Left renal cortex interstitium (tissue), 4 donors: ENCODE measurements around the gene SEMA3G. TPM values are rescaled to one million over a fixed set of nuclear protein-coding genes. Genes with fewer than 3 reads are reported as not detected.

Experiments used
- DNase-seq, 4 donors: peaks; one replicate each; pipeline ENCODE4 v3.0.0-alpha.2; 2013; ENCODE audit warnings: low read depth in 4 of 4, low spot score in 2 of 4, missing footprints in 1 of 4
- polyA plus RNA-seq, 4 donors: library from polyadenylated mRNA; unstranded; fragments of 120-200 nt; gene quantifications; one replicate each; pipeline ENCODE4 v1.2.1, GENCODE V29; 2013; ENCODE audit not compliant: insufficient read length in 4 of 4

Gene SEMA3G
- polyA plus RNA-seq, 4 donors: 28.5 to 35.3 (median 30.1) TPM

GRCh38 chr3:52398670-52399081 lies 46.2 kb downstream of the SEMA3G start:
- no peak for DNase-seq

DNA sequence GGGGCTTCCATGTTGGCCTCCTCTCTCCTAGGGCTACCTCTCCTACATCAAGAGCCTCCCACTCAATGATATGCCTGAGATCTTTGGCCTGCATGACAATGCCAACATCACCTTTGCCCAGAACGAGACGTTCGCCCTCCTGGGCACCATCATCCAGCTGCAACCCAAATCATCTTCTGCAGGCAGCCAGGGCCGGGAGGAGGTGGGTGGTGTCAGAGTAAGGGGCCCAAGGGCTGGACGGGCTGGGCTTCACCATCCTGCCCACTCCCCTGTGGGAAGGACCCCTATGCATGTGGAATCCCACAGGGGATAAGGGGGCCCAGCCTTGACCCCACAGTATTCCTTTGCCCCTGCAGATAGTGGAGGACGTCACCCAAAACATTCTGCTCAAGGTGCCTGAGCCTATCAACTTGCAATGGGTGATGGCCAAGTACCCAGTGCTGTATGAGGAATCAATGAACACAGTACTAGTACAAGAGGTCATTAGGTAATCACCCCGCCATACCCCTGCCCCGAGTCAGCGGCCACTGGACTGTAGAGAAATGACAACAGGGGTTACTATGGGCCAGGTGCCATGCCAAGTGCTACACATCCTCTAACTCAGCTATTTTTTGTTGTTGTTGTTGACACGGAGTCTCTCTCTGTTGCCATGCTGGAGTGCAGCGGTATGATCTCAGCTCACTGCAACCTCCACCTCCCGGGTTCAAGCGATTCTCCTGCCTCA lies 47.1 kb downstream of the SEMA3G start:
- no peak for DNase-seq

- no peak for DNase-seq
These were observed 47.9 kb downstream of the SEMA3G start for GRCh38 chr3:52396907-52397591.

GRCh38 chr3:52396011-52396906 lies 48.6 kb downstream of the SEMA3G start:
- no peak for DNase-seq

DNA sequence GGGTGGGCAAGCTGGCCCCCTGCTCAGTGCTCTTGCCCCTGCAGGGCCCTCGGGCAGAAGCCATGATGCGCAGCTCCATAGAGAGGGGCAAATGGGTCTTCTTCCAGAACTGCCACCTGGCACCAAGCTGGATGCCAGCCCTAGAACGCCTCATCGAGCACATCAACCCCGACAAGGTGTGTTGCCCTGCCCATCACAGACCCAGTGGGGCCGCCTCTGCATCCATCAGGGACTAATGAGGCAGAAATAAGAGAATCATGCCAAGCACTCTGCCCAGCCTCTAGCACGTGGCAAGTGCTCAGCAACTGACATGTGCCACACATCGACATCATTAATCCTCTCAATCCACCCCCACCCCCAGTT lies 49.4 kb downstream of the SEMA3G start:
- no peak for DNase-seq

DNA sequence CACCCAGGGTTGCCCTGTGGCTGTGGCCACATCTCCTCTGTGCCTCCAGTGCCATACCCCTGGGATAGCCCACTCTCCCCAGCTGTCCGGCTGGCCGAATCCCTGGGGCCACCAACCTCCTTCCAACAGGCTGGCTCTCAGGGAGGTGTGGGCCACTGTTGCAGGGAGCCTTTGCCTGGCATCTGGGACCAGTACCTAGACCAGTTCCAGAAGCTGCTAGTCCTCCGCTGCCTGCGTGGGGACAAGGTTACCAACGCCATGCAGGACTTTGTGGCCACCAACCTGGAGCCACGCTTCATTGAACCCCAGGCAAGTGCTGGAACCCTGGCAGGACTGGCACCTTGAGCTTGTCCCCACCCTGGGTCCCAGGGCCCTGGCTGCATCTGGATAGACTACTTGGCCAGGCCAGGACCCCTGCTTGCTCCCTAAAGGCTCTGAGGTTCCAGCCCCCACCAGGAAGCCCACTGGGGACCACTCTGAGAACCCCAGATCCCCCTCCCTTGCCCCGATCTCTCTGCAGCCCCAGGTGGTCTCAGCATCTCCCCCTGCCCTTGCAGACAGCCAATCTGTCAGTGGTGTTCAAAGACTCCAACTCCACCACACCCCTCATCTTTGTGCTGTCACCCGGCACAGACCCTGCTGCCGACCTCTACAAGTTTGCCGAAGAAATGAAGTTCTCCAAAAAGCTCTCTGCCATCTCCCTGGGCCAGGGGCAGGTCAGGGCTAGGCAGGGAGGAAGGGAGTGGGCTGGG lies 50.0 kb downstream of the SEMA3G start:
- no peak for DNase-seq

DNA sequence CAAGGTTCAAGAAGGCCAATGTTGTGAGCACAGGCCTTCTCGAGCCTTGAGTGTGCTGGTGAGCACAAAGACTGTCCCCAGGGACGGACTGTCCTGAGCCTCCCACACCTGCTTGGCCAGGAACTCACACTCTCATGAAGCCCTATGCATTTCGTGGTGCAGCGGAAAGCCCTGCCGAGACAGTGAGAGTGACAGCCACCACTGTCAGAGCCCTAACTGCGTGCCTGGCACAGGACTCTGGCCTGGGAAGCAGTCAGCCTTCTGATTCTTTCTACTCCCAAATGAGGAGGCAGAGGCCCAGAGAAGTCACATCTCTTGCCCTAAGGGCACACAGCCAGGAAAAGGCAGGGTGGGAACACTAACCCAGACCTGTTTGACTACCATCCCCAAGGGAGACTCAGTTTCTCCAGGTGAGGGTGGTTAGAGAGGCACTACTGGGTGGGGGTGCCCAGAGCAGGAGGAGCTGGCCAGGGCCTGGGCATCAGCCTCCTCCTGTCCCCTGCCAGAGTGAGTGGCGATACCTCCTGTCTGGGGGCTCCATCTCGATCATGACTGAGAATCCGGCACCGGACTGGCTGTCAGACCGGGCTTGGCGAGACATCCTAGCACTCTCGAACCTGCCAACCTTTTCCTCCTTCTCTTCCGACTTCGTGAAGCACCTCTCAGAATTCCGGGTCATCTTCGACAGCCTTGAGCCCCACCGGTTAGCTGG lies 50.8 kb downstream of the SEMA3G start:
- DNase-seq: no peak

GRCh38 chr3:52393131-52393807 lies 51.6 kb downstream of the SEMA3G start:
- no peak for DNase-seq

- DNase-seq: no peak
These were observed 52.5 kb downstream of the SEMA3G start for GRCh38 chr3:52392216-52392930.

- DNase-seq: no peak
These were observed 53.8 kb downstream of the SEMA3G start for GRCh38 chr3:52391096-52391495.

DNA sequence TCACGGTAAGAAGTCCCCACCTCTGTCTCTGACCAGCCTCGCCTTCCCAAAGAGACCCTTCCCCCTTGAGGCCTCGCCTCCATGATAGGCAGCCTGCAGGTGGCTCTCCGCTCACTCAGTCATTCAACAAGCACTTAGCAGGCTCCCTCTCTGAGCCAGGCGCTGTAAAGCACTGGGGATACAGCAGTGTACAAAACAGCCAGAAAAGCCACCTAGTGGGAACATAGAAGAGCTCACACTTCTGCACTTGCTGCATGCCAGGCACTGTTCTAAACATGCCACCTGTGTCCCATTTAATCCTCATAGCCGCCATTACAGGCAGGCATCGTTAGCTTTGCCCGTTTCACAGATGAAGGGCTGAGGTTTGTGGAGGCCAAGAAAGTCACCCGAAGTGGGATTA lies 56.0 kb downstream of the SEMA3G start:
- no peak for DNase-seq

- no peak for DNase-seq
These were observed 56.5 kb downstream of the SEMA3G start for GRCh38 chr3:52388348-52388821.

- DNase-seq: no peak
These were observed 57.4 kb downstream of the SEMA3G start for GRCh38 chr3:52387481-52387880.

- peak in 1 of 4 donors; percentile 31 for DNase-seq
These were observed 59.7 kb downstream of the SEMA3G start for GRCh38 chr3:52385157-52385556.

GRCh38 chr3:52384019-52384761 lies 60.7 kb downstream of the SEMA3G start:
- no peak for DNase-seq

GRCh38 chr3:52383446-52383845 lies 61.5 kb downstream of the SEMA3G start:
- DNase-seq: no peak
